GM12878 (cell line): ENCODE data around the gene SLC36A3.

Experiments used
- BCL11A ChIP-seq: IDR thresholded peaks from 2 replicates; pipeline ENCODE4 v1.6.1; 2011; ENCODE audit warnings: low read depth, low read length
- CTCF ChIP-seq, 3 experiments: IDR thresholded peaks in 2 of 3; conservative IDR thresholded peaks in 1 of 3; 2 replicates each; pipeline ENCODE4 v1.5.1; 2011; ENCODE audit warnings: low read depth in 3 of 3, low read length in 3 of 3, mild to moderate bottlenecking in 3 of 3, control low read depth in 2 of 3, moderate library complexity in 2 of 3, inconsistent platforms in 1 of 3, mixed read lengths in 1 of 3; ENCODE audit not compliant: control insufficient read depth in 2 of 3, insufficient read depth in 1 of 3; ENCODE audit errors: extremely low read depth in 1 of 3
- HDGF ChIP-seq: fragments of 450-650 bp; IDR thresholded peaks from 2 replicates; pipeline ENCODE4 v1.6.1; 2016; ENCODE audit warnings: antibody characterized with exemption
- SREBF1 ChIP-seq: IDR thresholded peaks from 2 replicates; pipeline ENCODE4 v1.6.1; 2012; ENCODE audit warnings: mild to moderate bottlenecking, low read length

GRCh38 chr5:151286246-151286645 lies 17.3 kb downstream of the SLC36A3 start:
- TF ChIP-seq HDGF (no peak), CTCF (IDR thresholded peaks at IDR 0.05 in 2 of 3, conservative IDR thresholded peaks at IDR 0.05 in 1 of 3; ENCODE audit: control insufficient read depth in 2 of 3, extremely low read depth in 1 of 3, insufficient read depth in 1 of 3, low read depth in 3 of 3, low read length in 3 of 3) (no peak), BCL11A (no peak), SREBF1 (no peak)
